Measurements from ENCODE around the gene TUBB6.

GRCh38 chr18:12366379-12366778 lies 58.3 kb downstream of the TUBB6 start:
- TF ChIP-seq CTCF (conservative IDR thresholded peaks at IDR 0.05) (no peak), EZH2 (IDR thresholded peaks at IDR 0.05; ENCODE audit: low read depth) (no peak)
